Measurements from ENCODE around the gene POLR3K. TPM values are rescaled to one million over a fixed set of nuclear protein-coding genes. Genes with fewer than 3 reads are reported as not detected.

Gene POLR3K
- total and polyA plus RNA-seq, 8 donors: 9.6 to 13.4 (median 11.3) TPM

GRCh38 chr16:85407-85782 is 32.0 kb upstream of the POLR3K start:
- Histone ChIP-seq H3K4me3 (no peak overlapping the region), H3K9me3 (no peaks in the 10 kb centered on the region), H3K27me3 (no peaks in the 10 kb centered on the region), H3K4me1 (peaks cover 16 to 31% of the 10 kb centered on the region in 2 donors), H3K36me3 (peaks cover 0 to 71% of the 10 kb centered on the region in 2 donors), H3K27ac (peak overlapping the region; percentile 60 to 73)
- ATAC-seq (no peak), DNase-seq (no peak)
- intact Hi-C loops (cut with DNase I): no loop called here
- no peak for TF ChIP-seq CTCF (IDR thresholded peaks at IDR 0.05)

GRCh38 chr16:84718-85406 is 31.5 kb upstream of the POLR3K start:
- no peaks in the 10 kb centered on the region for H3K27me3 ChIP-seq
- no peak for TF ChIP-seq CTCF (IDR thresholded peaks at IDR 0.05)
- peak in 2 of 4 donors; percentile 36 to 73 for DNase-seq
- no peaks in the 10 kb centered on the region for H3K9me3 ChIP-seq
- ATAC-seq: peak; percentile 83
- no peak overlapping the region for H3K4me3 ChIP-seq
- H3K27ac ChIP-seq: peak overlapping the region; percentile 60 to 73
- H3K36me3 ChIP-seq: peaks cover 0 to 71% of the 10 kb centered on the region in 2 donors
- intact Hi-C loops (cut with DNase I): no loop called here
- peaks cover 16 to 33% of the 10 kb centered on the region in 2 donors for H3K4me1 ChIP-seq

- intact Hi-C loops (cut with DNase I): no loop called here
- peaks cover 17 to 42% of the 10 kb centered on the region in 2 donors for H3K4me1 ChIP-seq
- H3K27me3 ChIP-seq: no peaks in the 10 kb centered on the region
- no peak for TF ChIP-seq CTCF (IDR thresholded peaks at IDR 0.05)
- DNase-seq (no peak), ATAC-seq (peak; percentile 8)
- H3K36me3 ChIP-seq: peaks cover 0 to 69% of the 10 kb centered on the region in 2 donors
- no peak overlapping the region for H3K4me3 ChIP-seq
- H3K27ac ChIP-seq: peak overlapping the region; percentile 60 to 73
- H3K9me3 ChIP-seq: no peaks in the 10 kb centered on the region
Measured at GRCh38 chr16:83781-84615, 30.6 kb upstream of the POLR3K start.

- intact Hi-C loops (cut with DNase I): no loop called here
- TF ChIP-seq CTCF (IDR thresholded peaks at IDR 0.05): no peak
- Histone ChIP-seq H3K27me3 (no peaks in the 10 kb centered on the region), H3K27ac (no peak overlapping the region), H3K9me3 (no peaks in the 10 kb centered on the region), H3K36me3 (peaks cover 0 to 60% of the 10 kb centered on the region in 2 donors), H3K4me1 (peaks cover 22 to 48% of the 10 kb centered on the region in 2 donors), H3K4me3 (no peak overlapping the region)
- ATAC-seq (no peak), DNase-seq (no peak)
Measured at GRCh38 chr16:83060-83603, 29.7 kb upstream of the POLR3K start.

Data from left lung (tissue), 10 donors.